ENCODE results near the gene GRM1.

GRM1 gene

DNA sequence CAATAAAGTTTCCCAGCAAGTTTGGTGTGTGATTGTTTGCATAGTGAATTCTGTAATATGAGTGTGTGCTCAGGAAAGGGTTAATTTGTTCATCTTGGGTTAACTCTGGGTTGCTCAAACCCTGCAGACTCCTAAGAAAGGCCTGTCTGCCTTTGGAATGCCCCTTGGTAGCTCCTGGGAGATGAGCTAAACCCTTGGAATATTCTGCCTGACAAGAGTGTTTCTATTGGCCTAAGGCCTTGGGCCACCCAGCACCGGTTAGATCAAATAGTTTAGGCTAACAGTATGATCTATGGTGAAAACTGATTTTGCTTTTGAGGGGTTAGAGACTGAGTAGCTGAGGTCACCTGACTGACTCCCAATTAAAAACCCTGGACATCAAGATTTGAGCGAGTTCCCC lies 248.3 kb downstream of the GRM1 start:
- no peak for DNase-seq (ENCODE audit: low read depth)

DNA sequence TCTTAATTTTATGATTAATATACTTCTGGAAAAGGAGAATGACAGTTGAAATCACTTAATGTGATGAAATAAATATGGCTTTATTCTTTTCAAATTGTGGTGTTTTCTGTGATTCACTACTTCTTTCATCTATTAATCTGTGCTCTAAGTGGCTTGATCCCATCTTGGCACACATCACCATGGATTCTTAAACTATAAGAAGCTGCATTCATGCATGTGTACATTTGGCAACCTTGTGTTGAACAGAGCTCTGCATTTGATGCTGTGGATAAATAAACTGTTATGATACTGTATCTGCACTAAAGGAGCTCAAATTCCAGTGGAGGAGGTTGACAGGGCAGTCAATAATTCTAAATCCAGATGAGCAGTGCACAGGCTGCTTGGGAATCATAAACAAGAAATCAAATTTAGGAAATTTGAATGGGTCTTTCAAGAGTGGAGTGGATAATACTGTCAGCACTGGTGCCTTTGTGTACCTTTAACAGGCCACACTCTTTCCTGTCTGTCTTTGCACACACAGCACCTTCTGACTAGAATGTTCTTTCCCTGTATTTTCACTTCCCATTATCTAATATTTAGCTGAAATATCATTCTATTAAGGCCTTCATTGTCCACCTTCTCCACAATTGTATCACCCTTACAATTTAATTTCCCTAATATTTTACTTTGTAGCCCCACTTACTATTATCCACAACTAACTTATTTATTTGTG lies 252.9 kb downstream of the GRM1 start:
- DNase-seq (ENCODE audit: low read depth), result no peak

DNA sequence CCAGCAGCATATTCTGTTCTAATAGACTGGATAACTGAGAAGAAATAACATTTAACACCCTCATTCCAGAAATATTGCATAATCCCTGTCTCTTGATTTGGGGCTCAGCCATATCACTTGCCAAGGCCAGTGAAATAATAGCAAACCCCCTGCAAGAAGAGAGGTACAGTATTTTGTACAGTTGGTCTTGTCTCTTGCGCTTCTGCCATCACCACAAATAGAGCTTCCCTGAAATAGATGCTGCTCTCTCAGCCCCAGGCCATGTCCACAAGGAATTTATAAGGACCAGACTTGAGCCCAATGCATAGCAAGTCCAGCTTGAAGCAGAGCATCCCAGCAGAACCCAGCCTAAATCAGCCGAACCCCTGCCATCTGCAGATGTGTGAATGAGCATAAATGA lies 254.0 kb downstream of the GRM1 start:
- no peak for DNase-seq (ENCODE audit: low read depth)

DNA sequence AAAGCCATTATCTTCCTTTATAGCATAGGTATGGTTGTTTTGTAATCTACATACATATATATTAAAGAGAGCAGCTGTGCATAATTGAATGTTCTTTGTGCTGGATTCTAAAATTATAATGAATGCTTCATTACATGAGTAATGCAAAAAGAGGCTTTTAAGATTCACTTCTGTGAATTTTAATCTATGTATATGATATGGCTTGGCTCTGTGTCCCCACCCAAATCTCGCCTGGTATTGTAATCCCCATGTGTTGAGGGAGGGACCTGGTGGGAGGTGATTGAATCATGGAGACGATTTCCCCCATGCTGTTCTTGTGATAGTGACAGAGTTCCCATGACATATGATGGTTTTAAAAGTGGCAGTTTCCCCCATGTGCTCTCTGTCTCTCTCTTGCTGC lies 255.4 kb downstream of the GRM1 start:
- DNase-seq (ENCODE audit: low read depth), result no peak

DNA sequence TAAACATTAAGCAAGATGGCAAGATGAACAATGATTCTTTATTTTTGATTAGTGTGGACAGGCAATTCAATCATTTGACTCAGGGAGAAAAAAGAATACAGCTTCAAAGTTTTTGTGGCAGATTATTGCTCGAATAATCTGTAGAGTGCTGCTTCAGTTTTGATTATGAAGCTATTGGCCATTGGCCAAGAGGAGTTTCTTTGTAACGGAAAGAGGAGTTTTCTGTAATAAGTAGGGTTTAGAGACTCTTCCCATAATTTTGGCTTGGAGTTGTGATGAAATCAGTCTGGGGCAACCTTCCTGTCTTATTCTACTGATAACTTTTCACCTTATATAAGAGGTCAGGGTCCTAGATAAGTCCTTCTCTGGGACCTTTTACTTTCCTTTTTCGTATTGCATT lies 258.1 kb downstream of the GRM1 start:
- no peak for DNase-seq (ENCODE audit: low read depth)

DNA sequence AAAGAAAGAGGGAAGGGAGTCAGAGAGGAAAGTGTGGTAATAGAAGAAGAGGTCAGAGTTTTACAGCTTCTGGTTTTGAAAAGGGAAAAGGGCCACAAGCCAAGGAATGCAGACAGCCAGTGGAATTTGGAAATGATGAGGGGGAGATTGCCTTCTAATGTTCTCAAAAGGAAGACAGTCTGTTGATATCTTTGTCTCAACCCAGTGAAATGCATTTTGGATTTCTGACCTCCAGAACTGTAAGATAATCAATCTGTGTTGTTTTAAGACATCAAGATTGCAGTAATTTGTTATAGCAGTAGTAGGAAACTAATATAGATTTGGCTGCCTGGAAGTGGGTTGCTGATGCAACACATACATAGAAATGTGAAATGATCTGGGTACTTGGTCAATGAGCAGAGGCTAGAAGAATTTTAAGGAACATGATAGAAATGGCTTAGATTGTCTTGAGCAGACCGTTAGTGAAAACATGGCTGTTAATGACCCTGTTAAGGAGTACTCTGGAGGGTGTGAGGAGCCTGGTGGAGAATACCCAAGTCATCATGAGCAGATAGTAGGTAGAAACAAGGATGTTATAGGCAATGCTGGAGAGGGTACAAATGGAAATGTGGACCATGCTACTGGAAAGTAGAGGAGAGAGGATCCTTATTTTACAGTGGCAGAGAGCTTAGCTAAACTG lies 259.0 kb downstream of the GRM1 start:
- DNase-seq (ENCODE audit: low read depth), result no peak

DNA sequence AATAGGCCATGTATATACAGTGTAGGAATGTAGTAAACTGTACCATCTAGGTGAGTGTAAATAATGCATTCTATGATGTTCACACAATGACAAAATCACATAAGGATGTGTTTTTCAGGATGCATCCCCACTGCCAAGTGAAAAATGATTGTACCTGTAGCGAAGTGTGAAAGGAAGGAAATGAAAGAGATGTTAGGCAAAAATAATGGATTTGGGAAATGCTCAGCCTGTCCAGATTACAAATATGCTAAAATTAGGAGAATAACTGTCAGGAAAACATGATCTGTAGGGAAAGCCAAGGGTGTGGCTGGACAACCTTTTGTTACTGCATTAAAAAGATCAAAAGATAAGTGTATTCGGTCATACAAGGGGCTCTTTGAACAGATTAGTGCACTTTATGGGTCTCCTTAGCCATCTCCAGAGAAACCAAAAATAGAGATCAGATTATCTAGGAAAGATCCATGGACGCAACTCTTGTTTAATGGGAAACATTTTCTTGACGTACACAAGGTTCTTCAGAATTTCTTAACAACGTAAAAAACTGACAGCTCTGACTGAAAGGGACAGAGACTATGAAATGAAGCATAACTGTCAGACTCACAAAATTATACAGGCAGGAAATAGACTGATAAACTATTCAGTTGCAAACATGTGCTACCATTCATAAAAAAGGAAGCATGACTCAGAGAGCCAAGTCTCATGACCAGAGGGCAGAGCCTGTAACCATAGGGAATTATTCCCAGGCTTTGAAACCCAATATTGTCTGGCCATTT lies 261.1 kb downstream of the GRM1 start:
- no peak for DNase-seq (ENCODE audit: low read depth)

DNA sequence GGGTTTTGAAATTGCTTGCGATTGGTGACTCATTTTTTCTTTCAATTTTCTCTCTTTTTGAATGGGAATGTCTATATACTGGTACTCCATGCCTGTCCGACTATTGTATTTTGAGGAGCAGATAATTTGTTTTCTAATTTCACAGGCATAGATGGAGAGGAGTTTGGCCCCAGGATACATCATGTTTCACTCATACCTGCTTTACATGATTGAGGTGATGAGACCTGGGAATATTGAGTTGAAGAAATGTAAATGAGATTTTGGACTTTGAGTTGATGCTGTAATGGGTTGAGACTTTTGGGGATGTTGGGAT lies 261.7 kb downstream of the GRM1 start:
- DNase-seq (ENCODE audit: low read depth), result no peak

DNA sequence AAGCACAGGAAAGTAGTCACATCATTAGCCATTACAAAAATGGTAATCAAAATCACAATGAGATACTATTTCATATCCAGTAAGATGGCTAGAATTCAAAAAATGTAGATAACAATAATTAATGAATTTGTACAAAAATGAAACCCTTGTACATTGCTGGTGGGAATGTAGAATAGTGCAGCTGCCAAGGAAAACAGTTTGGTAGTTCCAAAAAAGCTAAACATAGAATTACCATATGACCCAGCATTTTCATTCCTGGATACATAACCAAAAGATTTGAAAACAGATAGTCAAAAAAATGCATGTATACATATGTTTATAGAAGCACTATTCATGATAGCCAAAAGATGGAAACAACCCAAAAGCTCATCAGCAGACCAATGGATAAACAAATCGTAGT lies 263.6 kb downstream of the GRM1 start:
- DNase-seq (ENCODE audit: low read depth), result no peak

DNA sequence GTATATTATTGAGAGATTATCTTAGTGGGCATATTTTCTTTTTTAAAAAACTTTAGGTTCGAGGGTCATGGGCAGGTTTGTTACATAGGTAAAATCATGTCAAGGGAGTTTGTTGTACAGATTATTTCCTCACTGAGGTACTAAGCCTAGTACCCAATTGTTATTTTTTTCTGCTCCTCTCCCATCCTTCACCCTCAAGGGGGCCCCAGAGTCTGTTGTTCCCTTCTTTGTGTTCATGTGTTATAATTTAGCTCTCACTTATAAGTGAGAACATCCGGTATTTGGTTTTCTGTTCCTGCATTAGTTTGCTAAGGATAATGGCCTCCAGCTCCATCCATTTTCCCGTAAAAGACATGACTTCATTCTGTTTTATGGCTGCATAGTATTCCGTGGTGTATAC lies 266.8 kb downstream of the GRM1 start:
- DNase-seq (ENCODE audit: low read depth), result no peak

DNA sequence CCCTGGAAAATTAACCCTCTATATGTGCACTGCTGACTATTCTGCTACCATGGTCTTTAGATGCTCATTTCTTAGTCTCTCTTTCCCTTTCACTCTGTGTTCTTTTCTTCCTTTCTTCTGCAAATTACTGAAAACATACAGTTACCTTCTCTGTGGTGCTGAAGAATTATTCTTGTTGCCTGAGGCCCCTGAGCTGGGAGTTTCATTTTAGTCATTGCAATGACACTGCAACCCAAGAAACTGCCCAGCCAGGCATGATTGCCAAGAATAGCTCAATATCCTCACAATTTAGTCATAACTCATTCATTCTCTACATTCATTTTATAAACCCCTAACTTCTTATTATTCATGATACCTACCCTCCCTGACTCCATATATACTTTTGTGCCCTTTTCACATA lies 269.0 kb downstream of the GRM1 start:
- DNase-seq (ENCODE audit: low read depth), result no peak

DNA sequence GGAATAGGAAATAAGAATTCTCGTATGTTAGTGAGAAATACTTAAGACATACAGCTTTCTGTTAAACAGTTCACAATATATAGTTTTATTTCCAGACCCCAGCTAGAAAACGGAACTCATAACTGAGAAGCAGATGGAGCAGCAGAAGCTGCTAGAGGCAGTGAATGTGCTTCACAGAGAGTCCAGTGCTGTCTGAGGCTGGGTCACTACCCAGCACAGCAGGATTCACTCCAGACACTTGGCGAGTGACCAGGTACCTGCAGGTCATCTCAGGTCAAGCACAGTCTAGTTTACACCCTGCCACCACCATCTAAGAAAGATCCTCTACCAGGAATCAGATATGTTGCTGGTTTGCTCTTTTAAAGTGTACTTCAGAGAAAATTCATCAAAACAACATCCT lies 271.7 kb downstream of the GRM1 start:
- DNase-seq (ENCODE audit: low read depth), result no peak

DNA sequence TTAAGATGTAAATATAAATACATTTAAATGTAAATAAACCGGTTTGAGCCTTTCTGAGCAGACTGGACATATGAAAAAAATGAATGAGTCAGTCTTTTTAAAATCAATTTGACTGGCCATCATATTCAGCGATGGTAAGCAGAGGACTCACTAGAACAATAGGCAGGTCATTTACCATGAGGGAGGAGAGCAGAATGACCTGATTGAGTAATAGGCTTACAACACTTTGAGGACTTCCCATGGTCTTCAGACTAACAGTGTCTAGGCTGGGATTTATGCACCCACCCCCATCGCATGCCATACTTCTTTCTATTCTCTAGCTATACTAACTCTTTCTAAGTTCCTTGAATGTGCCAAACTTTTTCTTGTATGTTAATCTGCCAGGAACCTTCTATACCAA lies 272.9 kb downstream of the GRM1 start:
- no peak for DNase-seq (ENCODE audit: low read depth)

DNA sequence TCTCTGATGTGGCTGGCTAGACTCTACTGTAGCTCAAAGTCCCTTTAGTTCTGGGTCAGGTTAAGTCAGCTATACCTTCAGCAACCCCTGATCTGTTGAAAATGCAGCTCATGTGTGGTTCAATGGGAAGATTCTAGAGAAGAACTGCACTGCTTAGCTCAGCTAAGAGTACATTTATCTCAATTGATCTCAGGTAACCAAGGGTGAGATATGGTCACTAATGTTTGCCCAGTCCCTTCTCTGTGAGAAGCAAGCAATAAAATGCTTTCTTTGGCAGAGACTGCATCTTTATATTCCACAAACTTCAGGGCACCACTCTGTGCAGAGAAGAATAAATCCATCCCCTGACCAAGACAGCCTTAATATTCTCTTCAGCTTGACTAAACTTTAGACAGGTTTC lies 274.1 kb downstream of the GRM1 start:
- DNase-seq (ENCODE audit: low read depth), result no peak

DNA sequence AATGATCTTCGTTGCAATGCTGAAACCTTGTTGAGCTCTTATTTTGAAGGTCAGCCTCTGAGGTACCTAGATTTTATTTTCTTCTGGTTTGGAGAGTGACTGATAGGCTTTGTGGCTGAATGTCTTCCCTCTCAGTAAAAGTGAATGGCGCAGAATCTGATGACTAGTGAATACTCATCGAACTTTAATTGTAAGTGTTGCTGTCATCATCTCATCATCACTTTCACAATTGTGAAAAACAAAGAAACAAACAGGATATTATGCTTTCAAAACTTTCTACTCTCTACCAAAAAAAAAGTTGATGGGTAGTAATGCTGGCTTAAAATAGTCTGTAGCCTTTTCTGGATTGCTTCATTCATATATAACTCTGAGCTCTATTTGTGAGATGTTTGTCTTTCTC lies 275.3 kb downstream of the GRM1 start:
- no peak for DNase-seq (ENCODE audit: low read depth)

DNA sequence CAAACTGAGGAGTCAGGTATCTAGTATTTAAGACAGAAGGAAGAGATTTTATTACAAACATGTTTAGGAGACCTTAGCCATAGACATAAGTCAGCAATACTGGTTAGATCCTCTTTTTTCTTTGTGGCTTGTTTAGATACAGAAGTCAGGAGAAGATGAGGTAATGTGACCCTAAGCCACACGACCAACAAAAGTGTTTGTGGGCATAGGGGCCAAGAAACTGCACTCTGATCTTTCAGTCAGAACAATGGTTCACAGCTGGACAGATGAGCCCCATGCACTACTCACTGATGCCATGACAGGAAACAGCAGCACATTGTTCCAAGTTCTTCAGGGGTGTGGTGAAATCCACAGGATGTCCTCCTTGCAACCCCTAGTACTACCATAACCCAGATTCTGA lies 276.2 kb downstream of the GRM1 start:
- DNase-seq (ENCODE audit: low read depth), result no peak

DNA sequence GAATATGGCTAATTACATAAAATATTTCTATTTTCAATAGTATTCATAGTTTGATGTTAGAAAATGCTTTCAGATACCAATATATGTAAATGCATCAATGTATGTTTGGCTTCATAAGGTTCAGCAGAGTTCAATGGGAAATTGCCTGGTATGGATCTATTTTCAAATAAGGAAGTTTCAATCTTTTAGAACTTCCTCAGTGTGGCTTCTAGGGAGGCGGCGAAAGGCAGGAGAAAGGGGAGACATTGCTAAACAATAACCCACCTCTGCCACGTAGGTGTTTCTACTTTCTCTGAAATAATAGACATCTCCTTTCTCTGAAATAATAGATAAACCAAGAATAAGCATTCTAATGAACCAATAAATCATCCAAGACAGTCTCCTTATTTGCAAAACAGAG lies 277.1 kb downstream of the GRM1 start:
- no peak for DNase-seq (ENCODE audit: low read depth)

DNA sequence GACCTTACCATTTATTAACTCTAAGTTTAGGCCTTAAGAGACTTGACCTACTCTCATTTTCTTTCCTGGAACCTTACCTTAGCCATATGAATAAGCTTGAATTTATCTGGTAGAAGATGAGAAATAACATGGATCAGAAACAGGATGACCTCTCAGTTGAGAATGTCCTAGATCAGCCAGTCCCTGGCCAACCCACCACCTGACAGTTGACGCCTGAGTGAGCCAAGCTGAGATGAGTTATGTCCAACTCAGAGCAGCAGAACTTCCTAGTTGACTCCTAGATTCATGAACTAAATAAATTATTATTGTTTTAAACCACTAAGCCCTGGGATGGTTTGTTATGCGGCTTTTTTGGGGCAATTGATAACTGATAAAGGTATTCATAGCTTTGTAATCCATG lies 281.8 kb downstream of the GRM1 start:
- no peak for DNase-seq (ENCODE audit: low read depth)

DNA sequence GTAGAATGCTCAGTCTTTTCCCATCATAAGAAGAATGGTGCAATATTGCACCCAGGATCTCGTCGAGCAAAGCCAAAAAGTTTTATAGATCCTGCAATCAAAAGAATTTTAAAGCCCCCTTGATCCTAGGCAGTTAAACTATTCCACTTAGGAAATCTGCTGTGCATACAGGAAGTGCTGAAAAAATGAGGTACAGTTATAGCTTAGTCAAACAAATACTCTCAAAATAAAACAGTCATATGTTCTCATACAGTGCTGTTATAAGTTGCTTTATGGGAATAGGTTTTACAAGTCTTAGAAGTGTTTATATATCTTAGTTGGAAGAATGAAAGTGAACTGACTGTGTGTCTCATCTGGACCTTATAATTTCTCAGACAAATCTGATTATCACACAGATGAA lies 282.2 kb downstream of the GRM1 start:
- no peak for DNase-seq (ENCODE audit: low read depth)

DNA sequence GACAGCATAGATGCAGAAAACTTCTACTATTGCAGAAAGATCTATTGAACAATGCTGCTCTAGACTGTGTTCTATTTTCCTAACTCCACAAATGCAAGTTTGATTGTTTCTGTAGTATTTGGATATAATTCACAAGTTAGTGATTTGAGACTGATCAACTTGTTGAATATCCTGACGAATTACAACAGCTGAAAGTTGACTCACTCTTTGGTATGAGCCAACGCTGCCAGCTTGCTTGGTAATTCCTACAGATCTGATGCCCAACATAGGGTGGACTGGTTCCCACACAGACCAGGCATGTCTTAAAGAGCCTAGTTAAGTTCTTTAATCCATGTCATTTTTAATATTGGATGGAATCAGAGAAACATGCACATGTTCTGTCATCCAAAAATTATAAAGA lies 283.7 kb downstream of the GRM1 start:
- DNase-seq (ENCODE audit: low read depth), result no peak

DNA sequence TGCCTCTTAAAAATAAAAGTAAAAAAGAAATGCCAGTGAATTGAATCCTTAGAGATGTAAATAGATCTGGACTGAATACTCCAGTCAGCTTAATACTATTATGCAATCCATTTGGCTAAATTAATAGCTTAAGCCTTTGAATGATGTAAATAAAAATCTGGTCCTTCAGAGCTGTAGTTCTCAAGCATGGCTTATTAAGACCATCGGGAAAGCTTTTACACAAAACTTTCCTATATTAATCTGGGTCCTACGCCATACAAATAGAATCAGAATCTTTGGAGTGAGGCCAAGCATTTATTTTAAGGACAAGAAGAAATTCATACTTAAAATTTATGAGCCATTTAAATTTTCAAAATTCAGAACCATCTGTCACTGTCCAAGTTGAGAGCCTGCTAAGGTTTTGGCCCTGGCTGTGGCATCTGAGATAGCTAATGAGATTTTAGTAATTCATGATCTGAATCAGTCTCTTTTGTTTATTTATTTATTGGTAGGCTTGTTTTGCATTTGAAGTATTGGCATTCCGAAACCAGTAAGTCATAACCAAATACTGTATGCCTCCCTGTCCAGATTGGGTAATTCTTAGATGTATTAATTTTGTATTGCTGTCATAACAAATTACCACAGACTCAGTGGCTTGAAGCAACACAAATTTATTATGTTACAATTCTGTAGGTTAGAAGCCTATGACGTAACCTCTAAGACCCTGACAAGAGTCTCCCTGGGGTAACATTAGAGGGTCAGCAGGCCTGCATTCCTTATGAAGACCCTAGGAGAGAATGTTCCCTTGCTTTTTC lies 286.7 kb downstream of the GRM1 start:
- no peak for DNase-seq (ENCODE audit: low read depth)

DNA sequence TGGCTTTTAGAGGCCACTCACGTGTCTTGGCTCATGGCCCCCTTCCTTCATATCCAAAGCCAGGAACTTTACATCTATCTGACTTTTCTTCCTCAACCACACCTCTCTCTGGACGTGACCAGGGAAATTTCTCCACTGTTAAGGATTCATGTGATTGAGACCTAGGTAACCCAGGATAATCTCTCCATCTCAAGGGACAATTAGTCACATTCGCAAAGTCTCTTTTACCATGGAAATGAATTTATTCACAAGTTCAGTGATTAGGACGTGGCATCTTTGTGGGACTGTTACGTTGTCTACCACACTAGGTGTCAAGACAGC lies 287.3 kb downstream of the GRM1 start:
- DNase-seq (ENCODE audit: low read depth), result no peak

DNA sequence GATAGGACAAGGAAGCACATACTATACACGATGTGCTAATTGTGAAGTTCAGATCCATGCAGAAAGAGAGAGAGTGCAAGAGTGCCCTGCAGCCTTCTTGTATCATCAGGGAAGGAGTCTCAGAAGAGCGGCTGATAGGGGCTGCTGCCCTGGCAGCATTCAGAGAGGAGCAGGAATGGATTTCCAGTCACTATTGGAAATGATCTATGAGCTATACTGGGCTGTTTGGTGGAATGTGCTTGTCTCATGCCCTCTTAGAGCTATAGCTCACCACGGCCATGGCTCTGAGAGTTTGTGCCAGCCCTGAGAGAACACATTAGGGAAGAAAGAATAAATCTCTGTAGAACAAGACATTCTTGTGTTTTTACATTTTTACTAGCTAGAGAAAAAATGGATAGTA lies 302.2 kb downstream of the GRM1 start:
- no peak for DNase-seq (ENCODE audit: low read depth)
